SU-DHL-6 (cell line): Measurements from ENCODE around the gene THRA.
A peak's percentile ranks its signal among the peaks of the same experiment; 100 is the strongest.

ENCODE experiments used
- H2AFZ ChIP-seq: fragments of 200-600 bp; sonication (generic); 2 replicates; pipeline ENCODE4 v1.6.1; 2014; ENCODE audit warnings: low read depth, mild to moderate bottlenecking, moderate library complexity, mixed read lengths, antibody characterized with exemption, low read length; ENCODE audit not compliant: severe bottlenecking
- H3F3A ChIP-seq: fragments of 200-600 bp; shearing (Covaris generic); 2 replicates; pipeline ENCODE4 v1.6.0; 2016; ENCODE audit warnings: antibody characterized with exemption, mild to moderate bottlenecking; ENCODE audit not compliant: insufficient read depth
- H3K27ac ChIP-seq: fragments of 200-600 bp; sonication (generic); 2 replicates; pipeline ENCODE4 v1.5.1; 2016; ENCODE audit warnings: low read depth, mild to moderate bottlenecking, low read length, moderate library complexity, mixed read lengths
- H3K27me3 ChIP-seq: fragments of 200-600 bp; sonication (generic), shearing (Covaris generic); 2 replicates; pipeline ENCODE4 v1.6.0; 2014; ENCODE audit warnings: mild to moderate bottlenecking, low read length
- H3K36me3 ChIP-seq: fragments of 200-600 bp; sonication (generic); 2 replicates; pipeline ENCODE4 v1.6.1; 2014; ENCODE audit warnings: mild to moderate bottlenecking, low read length, mixed read lengths
- H3K4me2 ChIP-seq: fragments of 300-600, 200-600 bp; shearing (Covaris generic), sonication (generic); 2 replicates; pipeline ENCODE4 v1.6.0; 2014; ENCODE audit warnings: low read length, low read depth, mild to moderate bottlenecking; ENCODE audit not compliant: poor library complexity, severe bottlenecking
- H3K4me3 ChIP-seq: fragments of 200-600 bp; sonication (generic); 2 replicates; pipeline ENCODE4 v1.5.1; 2014; ENCODE audit warnings: antibody characterized with exemption, low read length, mild to moderate bottlenecking, mixed read lengths; ENCODE audit not compliant: insufficient read depth, poor library complexity, severe bottlenecking
- H3K79me2 ChIP-seq: fragments of 200-600 bp; sonication (generic); 2 replicates; pipeline ENCODE4 v1.6.1; 2014; ENCODE audit warnings: mild to moderate bottlenecking, low read length, moderate library complexity; ENCODE audit not compliant: insufficient read depth
- H3K9ac ChIP-seq: fragments of 200-600 bp; sonication (generic); 2 replicates; pipeline ENCODE4 v1.7.0; 2014; ENCODE audit warnings: mild to moderate bottlenecking, low read length
- H3K9me2 ChIP-seq: fragments of 200-600 bp; sonication (generic); replicated peaks from 2 replicates; pipeline ENCODE4 v1.6.1; 2014; ENCODE audit warnings: low read length; ENCODE audit not compliant: insufficient read depth
- H3K9me3 ChIP-seq: fragments of 200-600 bp; sonication (generic); 2 replicates; pipeline ENCODE4 v1.6.1; 2014; ENCODE audit warnings: low read length, mixed read lengths; ENCODE audit not compliant: insufficient read depth
- H4K20me1 ChIP-seq: fragments of 200-600 bp; sonication (generic); 2 replicates; pipeline ENCODE4 v1.6.1; 2014; ENCODE audit warnings: low read depth, mild to moderate bottlenecking, antibody characterized with exemption, low read length, moderate library complexity, mixed read lengths
- CTCF ChIP-seq: fragments of 200-600 bp; sonication (generic); IDR thresholded peaks from one replicate; pipeline ENCODE4 v1.5.1; 2017; ENCODE audit warnings: antibody characterized with exemption, mild to moderate bottlenecking, low read length, moderate library complexity; ENCODE audit not compliant: insufficient read depth, poor library complexity, severe bottlenecking
- EZH2phosphoT487 ChIP-seq: fragments of 200-600 bp; sonication (generic), shearing (Covaris generic); conservative IDR thresholded peaks from 2 replicates; pipeline ENCODE4 v1.6.1; 2018; ENCODE audit warnings: mild to moderate bottlenecking, antibody characterized with exemption, low read length, moderate library complexity, mixed read lengths

THRA gene

GRCh38 chr17:40075201-40075941, 12.6 kb downstream of the THRA start:
- H3K9me3 ChIP-seq: no peaks in the 10 kb centered on the region
- TF ChIP-seq EZH2phosphoT487 (no peak), CTCF (peak; percentile 80)
- no peaks in the 10 kb centered on the region for H4K20me1 ChIP-seq
- H3K9ac ChIP-seq: no peak overlapping the region
- no peak overlapping the region for H2AFZ ChIP-seq
- no peaks in the 10 kb centered on the region for H3K9me2 ChIP-seq
- no peak overlapping the region for H3K27ac ChIP-seq
- no peaks in the 10 kb centered on the region for H3K79me2 ChIP-seq
- H3K36me3 ChIP-seq: no peaks in the 10 kb centered on the region
- H3K4me2 ChIP-seq: no peak overlapping the region
- H3F3A ChIP-seq: no peaks in the 10 kb centered on the region
- H3K4me3 ChIP-seq: no peak overlapping the region
- no peaks in the 10 kb centered on the region for H3K27me3 ChIP-seq

- H3K4me3 ChIP-seq: no peak overlapping the region
- TF ChIP-seq CTCF (no peak), EZH2phosphoT487 (no peak)
- H3K27ac ChIP-seq: no peak overlapping the region
- no peaks in the 10 kb centered on the region for H3K27me3 ChIP-seq
- H3K9ac ChIP-seq: no peak overlapping the region
- H3K9me3 ChIP-seq: no peaks in the 10 kb centered on the region
- H3K79me2 ChIP-seq: no peaks in the 10 kb centered on the region
- no peaks in the 10 kb centered on the region for H3K9me2 ChIP-seq
- H4K20me1 ChIP-seq: no peaks in the 10 kb centered on the region
- H3F3A ChIP-seq: no peaks in the 10 kb centered on the region
- no peak overlapping the region for H3K4me2 ChIP-seq
- H2AFZ ChIP-seq: no peak overlapping the region
- H3K36me3 ChIP-seq: no peaks in the 10 kb centered on the region
Observed at GRCh38 chr17:40075942-40076498, 13.3 kb downstream of the THRA start.

- Histone ChIP-seq H3F3A (no peaks in the 10 kb centered on the region), H3K9me2 (no peaks in the 10 kb centered on the region), H3K4me2 (no peak overlapping the region), H3K9me3 (no peaks in the 10 kb centered on the region), H3K27me3 (no peaks in the 10 kb centered on the region), H3K4me3 (no peak overlapping the region), H3K79me2 (no peaks in the 10 kb centered on the region), H2AFZ (no peak overlapping the region), H3K27ac (no peak overlapping the region), H4K20me1 (no peaks in the 10 kb centered on the region), H3K9ac (no peak overlapping the region), H3K36me3 (no peaks in the 10 kb centered on the region)
- TF ChIP-seq CTCF: no peak
- no peak for TF ChIP-seq EZH2phosphoT487
Observed at GRCh38 chr17:40076591-40076990, 13.8 kb downstream of the THRA start.
